T-helper 1 cell treated with Interleukin-12 subunit alpha and Interleukin-12 subunit beta and Interleukin-4 antibody, amounts not matched to agents 30 ng/mL and 1 ng/mL, for 36 hours (primary cell): ENCODE measurements around the gene ZMYND10. TPM values are rescaled to one million over a fixed set of nuclear protein-coding genes. Genes with fewer than 3 reads are reported as not detected.

ENCODE experiments used
- intact Hi-C: fragments of 100-400 bp; cut with micrococcal nuclease; formaldehyde crosslinking; loops from one replicate; pipeline ENCODE4 v1.15.1; 2024
- total RNA-seq: library from RNA; stranded (reverse); gene quantifications from 2 replicates; pipeline ENCODE4 v1.2.3, GENCODE V29; 2022

ZMYND10 gene
- total RNA-seq, 1 donor from 2014 or later, result 1.2 TPM

GRCh38 chr3:50330330-50330729 lies 15.2 kb downstream of the ZMYND10 start:
- intact Hi-C loops, result no loop called here

GRCh38 chr3:50327943-50328691 lies 17.4 kb downstream of the ZMYND10 start, which contains the start of gene TUSC2:
Gene TUSC2 (minus strand): TSS chr3:50328223. CDS start chr3:50328099, 124 bp downstream.
- intact Hi-C loops, result loop anchor here (1.0 to 10.0 kb wide), 7 partner anchors 9 to 913 kb away; partner anchors contain the start of genes APEH, CYB561D2, HYAL3 and IFRD2

DNA sequence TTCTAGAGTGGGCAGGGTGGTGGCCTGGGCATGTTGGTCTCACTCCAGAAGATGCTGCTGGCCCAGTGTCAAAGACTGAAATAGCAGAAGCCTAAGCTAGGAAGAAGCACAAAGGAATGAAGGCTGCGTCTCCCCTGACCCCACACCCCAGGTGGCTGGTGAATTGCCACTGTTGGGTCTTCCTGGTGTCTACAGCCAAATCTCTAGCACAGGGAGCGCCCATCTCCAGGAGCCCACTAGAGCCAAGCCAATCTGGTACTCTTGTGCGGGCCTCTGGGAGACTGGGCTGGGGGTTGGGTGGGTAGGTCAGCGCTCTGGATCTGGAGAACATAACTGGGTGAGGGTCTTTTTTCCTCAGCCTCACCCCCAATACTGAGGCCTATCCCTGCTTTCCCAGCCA lies 18.4 kb downstream of the ZMYND10 start:
- intact Hi-C loops, result loop anchor here (10.0 kb wide), 1 partner anchor 912 kb away; the partner anchor contains the start of genes RHOA and TCTA

DNA sequence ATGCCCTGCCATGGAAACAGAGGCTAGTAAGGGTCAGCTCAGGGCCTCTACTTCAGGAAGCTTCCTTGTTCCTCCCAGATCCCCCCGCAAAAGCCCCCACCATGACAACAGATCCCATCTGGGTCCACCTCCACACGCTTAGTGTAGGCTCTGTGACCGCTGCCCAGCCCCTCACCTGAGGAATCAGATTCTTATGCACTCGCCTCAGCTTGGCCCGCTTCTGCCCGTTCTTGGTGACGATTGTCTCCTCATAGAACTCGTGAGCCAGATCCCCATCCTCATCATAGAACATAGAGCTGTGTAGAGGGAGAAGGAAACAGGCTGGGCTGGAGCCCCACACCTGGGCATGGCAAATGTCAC lies 19.4 kb downstream of the ZMYND10 start:
- intact Hi-C loops, result loop anchor here (10.0 kb wide), 1 partner anchor 911 kb away; the partner anchor contains the start of genes RHOA and TCTA

DNA sequence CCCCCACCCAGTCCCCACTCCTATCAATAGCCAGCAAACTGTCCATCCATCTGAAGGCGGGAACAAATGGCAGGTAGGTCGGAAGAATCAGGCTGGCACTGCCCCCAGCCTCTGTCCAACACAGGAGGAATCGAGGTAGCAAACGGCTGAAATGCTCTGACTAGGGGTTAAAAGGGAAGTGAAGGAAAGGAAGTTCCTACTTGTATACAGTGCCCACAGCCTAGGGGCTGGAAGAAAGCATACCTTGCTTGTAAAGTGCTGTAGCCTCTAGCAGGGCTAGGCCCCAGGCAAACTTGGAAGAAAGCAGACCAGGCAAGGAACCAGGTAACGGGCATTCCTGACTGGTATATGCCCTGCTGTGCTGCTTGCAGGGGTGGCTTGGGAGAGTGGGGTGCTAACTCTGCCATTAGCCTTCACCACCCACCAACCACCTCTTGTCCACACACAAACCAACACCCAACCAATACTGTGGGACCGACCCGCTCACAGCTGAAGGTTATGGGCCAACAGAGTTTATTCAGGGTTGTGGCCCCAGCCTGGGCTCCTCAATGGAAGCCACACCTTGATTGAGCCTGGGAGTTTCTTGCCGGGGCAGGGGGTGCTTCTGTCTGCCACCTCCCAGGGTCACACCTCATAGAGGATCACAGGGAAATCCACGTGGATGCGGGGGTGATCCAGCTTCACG lies 19.9 kb downstream of the ZMYND10 start:
- intact Hi-C loops, result loop anchor here (10.0 kb wide), 1 partner anchor 911 kb away; the partner anchor contains the start of genes RHOA and TCTA

DNA sequence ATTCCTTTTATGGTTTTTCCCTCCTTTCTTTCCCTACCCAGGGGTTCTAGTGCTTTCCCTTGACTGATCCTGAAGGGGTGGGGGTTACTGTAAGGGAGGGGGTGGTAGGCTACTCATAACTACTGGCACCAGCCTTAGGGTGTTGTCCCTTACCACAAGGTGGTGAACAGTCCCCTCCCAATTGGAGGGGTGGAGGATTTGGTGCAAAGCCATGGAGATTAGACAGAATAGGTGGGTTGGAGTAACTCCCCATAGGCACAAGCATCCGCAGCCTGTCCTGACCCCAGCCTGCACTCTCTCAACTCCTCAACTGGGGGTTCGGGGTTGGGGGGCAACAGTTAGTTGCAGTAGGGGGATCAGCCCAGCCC lies 20.4 kb downstream of the ZMYND10 start:
- intact Hi-C loops, result loop anchor here (10.0 kb wide), 1 partner anchor 910 kb away; the partner anchor contains the start of genes RHOA and TCTA

GRCh38 chr3:50324351-50325112 lies 21.0 kb downstream of the ZMYND10 start:
- intact Hi-C loops, result loop anchor here (1.0 to 10.0 kb wide), 3 partner anchors 50 to 910 kb away; partner anchors contain the start of genes GNAT1, RHOA and TCTA

GRCh38 chr3:50323614-50324199 lies 21.8 kb downstream of the ZMYND10 start:
- intact Hi-C loops, result loop anchor here (1.0 to 10.0 kb wide), 3 partner anchors 49 to 909 kb away; partner anchors contain the start of genes GNAT1, RHOA and TCTA

GRCh38 chr3:50323092-50323600 lies 22.4 kb downstream of the ZMYND10 start:
- intact Hi-C loops, result loop anchor here (5.0 to 10.0 kb wide), 2 partner anchors 131 to 908 kb away; partner anchors contain the start of genes GNAT1, RHOA and TCTA

DNA sequence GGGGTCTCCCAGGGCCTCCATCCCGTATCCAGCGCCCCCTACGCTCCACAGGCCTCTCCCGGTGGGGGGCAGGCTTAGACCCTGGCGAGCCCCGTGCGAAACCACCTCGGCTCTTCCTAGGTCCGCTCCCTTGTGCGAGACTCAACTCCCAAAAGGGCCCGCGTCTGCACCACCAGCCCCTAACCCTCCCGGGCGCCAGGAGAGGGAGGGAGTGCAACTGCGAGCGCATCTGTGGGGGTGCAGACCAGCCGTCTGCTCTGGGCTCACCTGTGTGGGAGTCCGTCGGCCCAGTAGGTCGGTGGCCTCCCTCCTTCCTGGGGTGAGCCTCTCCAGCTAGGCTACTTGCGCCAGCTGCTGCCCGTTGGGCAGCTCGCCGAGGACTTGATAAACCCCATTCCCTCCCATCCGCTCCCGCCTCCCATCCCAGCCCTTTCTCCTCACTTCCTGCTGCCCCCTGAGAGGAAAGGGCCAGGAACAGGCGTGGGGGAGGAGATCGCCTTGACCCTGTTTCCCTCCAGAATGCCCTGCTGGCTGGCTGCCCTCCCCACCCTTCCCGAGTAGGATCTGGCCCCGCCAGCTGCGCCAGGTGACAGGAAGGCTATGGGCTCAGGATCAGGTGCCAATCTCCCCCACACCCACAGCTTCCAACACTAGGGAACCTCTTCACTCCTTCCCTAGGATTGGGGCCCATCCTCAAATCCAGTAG lies 23.0 kb downstream of the ZMYND10 start, which contains the start of gene HYAL2:
TSS of gene HYAL2 (minus strand) at position 360 of the 706 bp plus-strand sequence. CDS start 2,256 bp downstream, outside the sequence.
- intact Hi-C loops, result loop anchor here (5.0 to 10.0 kb wide), 2 partner anchors 130 to 908 kb away; partner anchors contain the start of genes GNAT1, RHOA and TCTA

GRCh38 chr3:50322115-50322385 lies 23.5 kb downstream of the ZMYND10 start:
- intact Hi-C loops, result loop anchor here (5.0 to 10.0 kb wide), 2 partner anchors 130 to 907 kb away; partner anchors contain the start of genes GNAT1, RHOA and TCTA

- intact Hi-C loops, result loop anchor here (1.0 to 10.0 kb wide), 8 partner anchors 15 to 907 kb away; partner anchors contain the start of genes CYB561D2, GNAT1, HYAL3 and IFRD2
These were observed 24.0 kb downstream of the ZMYND10 start for GRCh38 chr3:50321336-50322114.

DNA sequence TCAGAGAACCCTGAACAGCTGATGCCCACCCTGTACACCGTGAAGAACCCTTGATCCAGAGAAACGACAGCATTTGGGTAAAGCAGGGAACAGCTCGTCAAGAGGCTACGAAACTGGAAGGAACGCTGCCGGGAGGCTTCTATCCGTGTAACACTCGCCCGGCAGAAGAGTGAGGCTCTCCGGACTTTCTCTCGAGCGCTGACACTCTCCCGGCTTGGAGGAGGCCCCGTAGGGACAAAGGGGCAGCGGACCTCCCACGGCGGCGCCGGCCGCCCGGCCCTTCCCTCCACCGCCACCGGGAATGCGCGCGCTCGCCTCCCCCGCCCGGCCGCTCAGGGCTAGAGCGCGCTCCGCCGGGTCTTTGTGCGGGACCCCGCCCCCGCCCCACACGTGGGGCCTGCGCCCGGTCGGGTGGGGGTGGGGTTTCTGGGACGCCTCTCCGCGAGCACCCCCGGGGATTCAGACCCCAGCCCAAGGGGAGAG lies 24.6 kb downstream of the ZMYND10 start:
- intact Hi-C loops, result loop anchor here (1.0 to 10.0 kb wide), 8 partner anchors 16 to 906 kb away; partner anchors contain the start of genes CYB561D2, GNAT1, HYAL3 and IFRD2

DNA sequence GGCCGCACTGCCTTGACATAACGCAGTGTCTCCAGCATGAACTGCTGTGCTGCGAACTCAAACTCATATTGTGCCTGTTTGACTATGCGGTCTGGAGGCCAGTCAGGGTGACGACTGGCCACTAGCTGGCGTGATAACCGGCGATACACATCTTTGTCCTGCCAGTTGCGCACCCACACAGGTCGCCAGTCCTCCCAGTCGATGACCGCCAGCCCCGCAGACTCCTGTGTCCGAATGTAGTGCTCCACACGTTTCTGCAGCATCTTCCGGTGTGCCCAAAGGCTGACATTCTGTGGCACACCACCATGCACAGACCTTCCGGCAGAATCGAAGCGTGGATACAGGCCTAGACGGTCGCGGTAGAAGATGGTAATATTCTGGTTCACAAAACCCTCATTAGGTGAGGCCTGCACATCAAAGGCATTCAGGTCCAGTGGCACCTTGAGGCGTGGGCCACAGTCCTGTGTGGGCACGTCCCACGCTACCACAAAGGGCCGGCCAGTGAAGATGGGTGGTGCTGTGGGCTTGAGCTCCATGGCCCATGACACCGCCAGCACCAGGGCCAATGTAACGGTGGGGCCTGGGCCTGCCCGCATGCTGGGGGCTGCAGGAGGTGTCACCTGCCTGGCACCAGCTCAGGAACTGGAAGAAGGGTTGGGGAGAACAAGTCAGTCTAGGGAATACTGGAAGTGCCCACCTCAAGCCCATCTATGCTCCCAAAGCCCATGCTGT lies 25.5 kb downstream of the ZMYND10 start:
- intact Hi-C loops, result loop anchor here (2.0 to 10.0 kb wide), 3 partner anchors 17 to 905 kb away; partner anchors contain the start of genes GNAT1, RHOA and TCTA

DNA sequence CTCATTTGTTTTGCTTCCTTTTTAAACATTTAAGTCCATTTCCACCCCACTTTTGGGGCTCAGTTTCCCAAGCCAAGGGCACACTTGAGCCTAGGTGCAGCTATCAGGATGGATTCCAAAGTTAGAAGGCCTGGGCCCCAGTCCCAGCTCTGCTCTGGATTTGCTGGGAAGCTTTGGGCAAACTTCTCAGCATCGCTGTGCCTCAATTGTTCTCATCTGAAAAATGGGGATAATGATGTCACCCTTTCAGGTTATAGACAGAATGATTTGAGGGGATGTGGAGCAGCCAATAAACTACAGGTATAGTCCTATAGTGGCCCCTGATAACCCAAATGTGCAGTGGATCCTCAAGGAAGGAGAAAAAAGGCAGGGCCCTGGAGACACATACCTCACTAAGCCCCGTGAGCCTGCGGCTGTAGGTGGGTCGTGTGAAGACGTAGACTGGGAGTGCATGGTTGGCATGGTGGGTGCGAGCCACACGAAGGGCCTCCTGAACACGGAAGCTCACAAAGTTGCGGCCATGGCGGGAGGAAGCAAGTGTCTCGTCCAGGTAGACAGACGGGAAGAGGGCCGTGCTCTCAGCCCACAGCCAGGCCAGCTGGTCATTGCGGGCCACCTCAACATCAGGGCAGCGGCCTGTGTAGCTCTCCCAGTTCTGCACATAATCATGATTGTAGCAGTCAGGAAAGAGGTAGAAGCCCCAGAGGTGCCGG lies 26.2 kb downstream of the ZMYND10 start:
- intact Hi-C loops, result no loop called here

DNA sequence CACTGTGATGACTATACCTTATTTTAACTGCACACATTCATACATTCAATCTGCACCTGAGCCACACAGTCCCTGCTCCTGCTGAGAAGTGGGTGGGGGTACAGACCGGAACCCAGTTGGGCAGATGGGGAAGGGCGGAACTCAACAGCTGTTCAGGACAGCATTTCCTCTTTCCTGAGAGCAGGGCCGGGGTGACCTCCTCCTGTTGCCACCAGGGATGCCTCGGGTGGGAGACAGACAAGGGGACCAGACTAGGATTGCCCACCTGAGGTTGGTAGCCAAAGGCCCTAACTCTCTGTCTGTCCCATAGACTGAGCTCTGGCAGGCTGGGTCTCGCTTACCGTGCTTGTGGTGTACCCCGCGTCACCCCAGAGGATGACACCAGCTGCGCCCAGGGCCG lies 26.9 kb downstream of the ZMYND10 start:
- intact Hi-C loops, result no loop called here

- intact Hi-C loops, result no loop called here
These were observed 27.4 kb downstream of the ZMYND10 start for GRCh38 chr3:50318163-50318562.
